ENCODE results near the gene CD36.
"Not testable (repeated sequence)": the region's sequence is repeated elsewhere in the genome, so short reads cannot be mapped to it uniquely, and the experiment has no call there.

CD36 gene

DNA sequence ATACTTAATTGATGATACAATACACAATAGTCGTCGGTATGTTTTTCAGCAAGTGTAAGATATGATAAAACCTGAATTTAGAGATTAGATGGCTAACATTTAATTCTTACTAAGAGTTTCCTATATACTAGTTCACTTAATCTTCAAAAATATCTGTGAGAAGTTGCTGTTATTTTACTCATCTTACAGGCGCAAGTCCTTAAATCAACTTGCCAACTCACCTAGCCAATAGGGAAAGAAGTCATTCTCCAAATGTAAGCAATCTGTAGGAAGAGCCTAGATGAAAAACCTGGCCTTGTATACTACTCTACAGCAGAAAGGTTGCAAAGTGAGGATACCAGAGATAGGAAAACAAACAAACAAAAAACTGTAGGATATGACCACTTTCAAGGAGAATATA is 10.6 kb downstream of the CD36 start:
- DNase-seq (ENCODE audit: extremely low read depth in 1 of 2, low read depth in 1 of 2), result no peak

DNA sequence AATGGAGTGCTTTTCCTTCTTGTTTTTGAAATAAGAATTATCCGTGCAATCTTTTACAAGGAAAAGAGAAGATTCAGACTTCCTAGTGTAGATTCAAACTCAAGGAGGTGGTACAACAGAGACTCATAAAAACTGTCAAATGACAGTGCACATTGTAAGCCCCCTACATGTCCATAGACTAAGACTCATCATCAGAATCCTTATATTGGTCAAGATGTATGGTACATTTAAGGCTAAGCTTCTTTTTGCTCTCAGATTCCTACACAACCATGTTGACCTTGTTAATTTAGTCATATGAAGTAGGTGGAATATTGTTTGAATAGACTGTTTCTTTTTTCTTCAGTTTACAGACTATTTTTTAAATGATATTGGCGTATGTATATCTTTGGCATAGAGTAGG is 11.6 kb downstream of the CD36 start:
- no peak for DNase-seq (ENCODE audit: extremely low read depth in 1 of 2, low read depth in 1 of 2)

DNA sequence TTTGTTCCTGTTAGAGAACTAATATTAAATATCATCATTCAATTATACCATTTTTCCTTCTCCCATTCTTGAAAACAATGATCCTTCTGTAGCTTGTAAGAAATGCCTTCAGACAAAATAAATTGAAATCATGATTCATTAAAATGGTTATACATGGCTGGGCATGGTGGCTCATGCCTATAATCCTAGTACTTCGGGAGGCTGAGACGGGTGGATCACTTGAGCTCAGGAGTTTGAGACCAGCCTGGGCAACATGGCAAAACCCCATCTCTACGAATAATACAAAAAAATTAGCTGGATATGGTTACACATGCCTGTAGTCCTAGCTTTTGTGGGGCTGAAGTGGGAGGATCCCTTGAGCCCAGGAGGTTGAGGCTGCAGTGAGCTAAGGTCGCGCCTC is 13.0 kb downstream of the CD36 start:
- no peak for DNase-seq (ENCODE audit: extremely low read depth in 1 of 2, low read depth in 1 of 2)

DNA sequence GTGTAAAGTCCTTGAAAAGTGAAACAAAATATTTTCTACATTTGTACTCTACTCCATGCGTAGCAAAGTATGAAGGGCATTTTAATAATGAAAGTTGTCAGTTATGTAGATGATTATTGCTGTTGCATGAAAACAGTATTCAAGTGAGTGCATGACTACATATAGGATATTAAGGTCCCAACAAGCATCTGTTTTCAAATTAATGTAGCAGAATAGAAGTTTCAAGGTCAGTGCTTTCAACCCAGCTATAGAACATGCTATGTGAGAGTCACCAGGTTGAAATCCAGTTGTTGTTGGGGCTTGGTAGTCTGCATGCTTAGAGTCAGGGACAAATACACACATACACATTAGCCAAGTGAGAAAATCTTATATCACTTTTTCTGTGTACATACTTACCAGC is 14.8 kb downstream of the CD36 start:
- DNase-seq (ENCODE audit: extremely low read depth in 1 of 2, low read depth in 1 of 2), result no peak

DNA sequence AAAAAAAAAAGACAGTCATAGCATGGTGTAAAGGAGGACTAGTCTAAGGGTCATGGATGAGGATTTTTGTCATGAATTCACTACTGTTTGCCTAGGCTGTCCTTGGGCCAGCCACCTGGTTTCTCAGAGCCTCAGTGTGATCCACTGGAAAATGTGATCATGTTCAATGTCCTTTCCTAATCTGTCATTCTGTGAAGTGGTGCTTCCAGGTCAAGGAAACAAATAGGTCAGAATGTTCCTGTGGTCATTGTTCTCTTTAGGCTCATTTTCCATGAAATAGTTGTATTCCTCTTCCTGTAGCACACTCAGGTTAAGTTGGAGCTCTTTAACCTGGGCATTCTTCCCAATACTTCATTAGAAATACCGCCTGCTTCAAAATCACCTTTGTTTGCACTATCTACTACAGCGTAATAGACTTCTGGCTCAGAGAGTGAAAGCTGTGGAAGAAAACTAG is 16.5 kb downstream of the CD36 start:
- DNase-seq (ENCODE audit: extremely low read depth in 1 of 2, low read depth in 1 of 2), result no peak

DNA sequence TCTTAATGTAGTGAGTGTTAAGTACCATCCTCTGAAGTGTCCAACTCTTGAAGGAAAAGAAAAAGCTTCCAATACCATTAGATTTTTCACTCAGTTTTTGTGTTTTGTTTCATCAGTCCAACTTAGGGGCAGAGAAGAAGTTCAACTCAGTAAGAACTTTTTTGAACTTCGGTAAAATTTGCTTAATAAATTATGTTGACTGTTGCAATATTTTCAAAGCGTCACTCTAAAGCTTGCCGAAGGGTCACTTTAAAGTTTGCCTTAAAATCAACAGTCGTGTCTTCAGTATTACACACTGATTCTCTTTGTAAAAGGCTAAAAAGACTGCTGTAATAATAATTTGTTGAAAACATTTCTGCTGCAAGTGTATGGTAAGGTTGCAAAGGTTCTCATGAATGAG is 17.6 kb downstream of the CD36 start:
- DNase-seq (ENCODE audit: extremely low read depth in 1 of 2, low read depth in 1 of 2), result no peak

DNA sequence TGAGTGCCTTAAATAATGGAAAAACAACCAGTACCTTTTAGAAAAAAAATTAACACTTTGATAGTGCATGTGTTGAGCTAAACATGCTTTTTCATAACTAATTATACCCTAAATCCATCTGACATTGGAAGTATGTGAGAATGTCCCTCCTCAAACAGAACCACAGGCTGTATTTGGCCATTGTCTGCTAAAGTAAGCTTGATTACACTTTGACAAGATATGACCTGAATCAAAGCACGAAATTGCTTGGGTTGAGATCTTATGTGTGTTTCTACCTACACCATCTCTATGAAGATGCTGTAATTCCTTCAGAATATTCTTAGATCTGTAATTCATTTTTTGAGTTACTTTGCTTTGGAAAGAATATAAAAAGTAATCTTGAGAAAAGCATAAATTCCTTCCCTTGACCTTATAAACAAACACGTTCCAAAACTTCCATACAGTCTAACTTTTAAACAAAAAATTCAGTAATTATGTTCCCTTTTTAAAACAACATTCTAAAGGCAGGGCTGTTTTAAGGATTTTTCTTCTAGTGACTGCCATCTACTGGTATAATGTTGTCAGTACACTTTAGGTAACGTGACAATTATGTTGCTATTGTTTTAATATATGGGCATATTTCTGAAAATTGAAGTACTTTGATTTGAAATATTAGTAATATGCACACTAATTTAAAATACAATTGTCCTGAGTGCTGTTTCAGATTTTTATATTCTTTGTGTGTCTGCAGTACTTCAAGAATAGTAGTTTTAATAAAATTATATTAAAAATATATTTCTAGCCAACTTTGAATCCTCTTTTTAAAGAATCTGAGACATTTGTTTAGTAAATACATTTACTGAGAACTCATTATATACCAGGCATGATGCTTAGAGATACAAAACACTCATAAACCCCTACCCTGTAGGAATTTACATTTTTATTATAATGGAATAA is 20.9 kb downstream of the CD36 start:
- DNase-seq (ENCODE audit: extremely low read depth in 1 of 2, low read depth in 1 of 2), result no peak

DNA sequence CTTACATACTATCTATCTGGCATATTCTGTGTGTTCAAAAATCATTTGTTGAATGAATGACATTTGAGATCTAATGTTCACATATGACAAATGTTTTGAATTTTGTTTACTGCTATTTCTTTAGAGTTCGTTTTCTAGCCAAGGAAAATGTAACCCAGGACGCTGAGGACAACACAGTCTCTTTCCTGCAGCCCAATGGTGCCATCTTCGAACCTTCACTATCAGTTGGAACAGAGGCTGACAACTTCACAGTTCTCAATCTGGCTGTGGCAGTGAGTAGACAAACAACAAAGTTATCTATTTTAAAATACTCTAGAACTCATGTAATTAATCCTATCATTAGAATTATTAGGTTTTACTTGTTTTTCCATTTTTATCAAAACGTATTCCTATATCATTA is 22.5 kb downstream of the CD36 start:
- DNase-seq (ENCODE audit: extremely low read depth in 1 of 2, low read depth in 1 of 2), result no peak

DNA sequence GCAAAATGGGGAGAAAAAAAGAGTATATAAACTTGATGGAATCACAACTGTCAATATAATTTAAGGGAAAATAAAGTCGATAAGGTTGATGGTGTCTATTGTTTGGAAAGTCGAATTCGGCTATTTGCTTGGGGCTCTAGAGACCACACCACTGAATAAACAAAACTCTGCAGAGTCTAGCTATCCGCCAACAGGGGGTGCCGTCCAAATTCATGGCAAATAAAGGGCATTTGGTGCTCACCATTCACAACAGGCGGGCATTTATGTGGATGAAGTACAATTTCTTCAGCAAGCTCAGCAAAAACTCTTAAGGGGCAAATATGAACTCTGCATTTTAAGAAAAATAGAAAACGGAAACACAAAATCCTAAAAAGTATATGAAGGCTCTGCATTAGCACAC is 23.3 kb downstream of the CD36 start:
- DNase-seq (ENCODE audit: extremely low read depth in 1 of 2, low read depth in 1 of 2), result no peak

DNA sequence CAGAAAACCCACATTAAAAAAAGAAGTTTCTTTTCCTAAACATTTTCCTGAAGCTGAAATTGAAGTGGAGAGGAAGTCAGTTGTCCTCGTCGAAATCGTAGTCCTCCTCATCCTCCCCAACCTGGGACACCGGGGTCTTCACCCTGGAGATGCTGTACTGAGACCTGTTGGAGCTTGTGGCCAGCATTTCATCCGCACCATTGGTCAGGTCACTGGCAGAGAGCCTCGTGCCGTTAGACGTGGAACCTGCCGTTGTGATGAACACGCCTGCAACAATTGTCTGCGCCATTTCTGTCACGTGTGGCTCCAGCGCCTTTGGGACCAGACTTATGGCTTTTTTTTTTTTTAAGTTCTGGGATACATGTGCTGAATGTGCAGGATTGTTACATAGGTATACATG is 23.8 kb downstream of the CD36 start:
- no peak for DNase-seq (ENCODE audit: extremely low read depth in 1 of 2, low read depth in 1 of 2)

DNA sequence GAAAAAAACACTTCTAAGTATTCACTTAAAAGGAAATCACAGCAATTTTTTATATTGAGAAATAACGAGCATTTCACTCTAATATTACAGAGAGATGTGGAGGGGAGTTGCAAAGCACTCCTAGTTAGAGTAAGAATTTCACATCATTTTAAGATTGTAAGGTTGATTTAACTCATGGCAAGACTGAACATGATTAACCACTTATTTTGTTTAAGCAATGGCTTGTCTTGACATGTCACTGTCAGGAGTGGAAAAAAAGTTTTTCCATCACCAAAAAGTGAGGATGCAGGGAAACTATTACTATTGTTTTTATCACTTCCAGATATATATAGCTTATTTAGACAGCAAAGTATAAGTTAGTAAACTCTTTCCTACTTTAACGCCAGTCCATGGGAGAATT is 27.1 kb downstream of the CD36 start:
- DNase-seq (ENCODE audit: extremely low read depth in 1 of 2, low read depth in 1 of 2), result no peak

DNA sequence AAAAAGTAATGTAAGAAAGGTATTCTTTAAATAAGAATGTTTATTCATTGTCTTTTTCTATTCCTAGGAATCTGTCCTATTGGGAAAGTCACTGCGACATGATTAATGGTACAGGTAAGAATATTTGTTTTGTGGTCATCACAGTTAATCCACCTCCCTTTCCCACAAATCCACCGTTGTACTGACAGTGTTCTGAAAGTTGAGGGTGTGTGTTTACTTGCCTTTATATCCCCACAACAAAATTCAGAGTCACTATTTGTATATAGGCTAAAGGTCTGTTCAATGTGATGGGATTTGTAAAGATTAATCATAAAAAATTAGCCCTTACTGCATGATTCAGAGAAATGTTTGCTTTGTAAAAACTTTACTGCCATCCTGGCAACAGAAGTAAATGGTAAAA is 27.9 kb downstream of the CD36 start:
- DNase-seq (ENCODE audit: extremely low read depth in 1 of 2, low read depth in 1 of 2), result no peak

DNA sequence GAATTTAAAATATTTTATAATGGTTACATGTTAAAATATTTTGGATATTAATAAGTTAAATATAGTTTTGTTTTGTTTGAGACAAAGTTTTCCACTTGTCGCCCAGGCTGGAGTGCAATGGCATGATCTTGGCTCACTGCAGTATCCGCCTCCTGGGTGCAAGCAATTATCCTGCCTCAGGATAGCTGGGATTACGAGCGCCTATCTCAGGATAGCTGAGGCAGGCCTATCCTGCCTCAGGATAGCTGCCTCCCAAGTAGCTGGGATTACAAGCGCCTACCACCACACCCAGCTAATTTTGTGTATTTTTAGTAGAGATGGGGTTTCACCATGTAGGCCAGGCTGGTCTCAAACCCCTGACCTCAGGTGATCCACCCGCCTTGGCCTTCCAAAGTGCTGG is 30.9 kb downstream of the CD36 start:
- DNase-seq (ENCODE audit: extremely low read depth in 1 of 2, low read depth in 1 of 2), result not testable (repeated sequence)

DNA sequence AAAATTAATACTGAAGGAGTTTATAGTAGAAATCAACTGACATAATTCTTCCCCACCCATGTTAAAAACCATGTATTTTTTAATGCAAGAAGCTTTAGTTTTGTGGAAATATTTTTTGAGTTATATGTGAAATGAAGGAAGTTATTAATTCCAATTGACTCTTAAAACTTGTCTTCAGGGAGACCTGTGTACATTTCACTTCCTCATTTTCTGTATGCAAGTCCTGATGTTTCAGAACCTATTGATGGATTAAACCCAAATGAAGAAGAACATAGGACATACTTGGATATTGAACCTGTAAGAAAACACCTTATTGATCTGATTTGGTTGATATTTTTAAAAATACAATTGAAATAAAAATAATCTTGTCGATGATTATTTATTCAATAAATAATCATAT is 33.3 kb downstream of the CD36 start:
- DNase-seq (ENCODE audit: extremely low read depth in 1 of 2, low read depth in 1 of 2), result no peak

DNA sequence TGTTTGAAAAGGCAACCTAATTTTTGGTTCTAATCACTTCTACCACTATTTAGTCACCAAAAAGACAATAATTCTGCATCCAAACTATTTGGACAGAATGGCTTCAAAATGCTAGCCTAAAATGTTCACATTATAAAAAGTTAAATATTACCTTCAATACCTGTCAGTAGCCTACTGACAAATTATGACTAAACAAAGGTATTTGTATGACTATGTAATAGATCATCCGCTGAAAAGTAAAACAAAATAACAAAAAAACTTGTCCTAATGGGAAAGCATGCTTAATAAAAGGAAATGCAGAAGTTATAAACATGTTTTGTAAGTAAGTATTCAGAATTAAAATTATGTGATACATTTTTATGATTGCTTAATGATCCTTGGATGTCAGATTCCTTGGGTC is 36.6 kb downstream of the CD36 start:
- no peak for DNase-seq (ENCODE audit: extremely low read depth in 1 of 2, low read depth in 1 of 2)

DNA sequence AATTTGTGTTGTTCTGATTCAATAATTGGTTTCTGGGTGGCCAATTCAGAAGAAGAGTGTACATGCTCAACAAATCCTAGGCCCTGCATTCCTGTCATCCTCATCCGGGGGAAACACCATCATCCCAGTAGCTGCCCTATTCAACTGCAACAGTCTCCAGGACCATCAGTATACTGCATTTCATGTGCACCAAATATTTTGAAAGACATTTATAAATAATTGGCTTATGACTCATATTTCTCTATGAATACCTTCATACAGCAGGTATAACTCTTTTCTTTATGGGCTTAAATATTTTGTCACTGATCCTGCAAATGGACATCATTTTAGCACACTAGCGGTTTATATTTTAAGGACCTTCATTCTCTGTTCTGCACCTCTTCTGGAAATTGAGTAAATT is 38.0 kb downstream of the CD36 start:
- no peak for DNase-seq (ENCODE audit: extremely low read depth in 1 of 2, low read depth in 1 of 2)

DNA sequence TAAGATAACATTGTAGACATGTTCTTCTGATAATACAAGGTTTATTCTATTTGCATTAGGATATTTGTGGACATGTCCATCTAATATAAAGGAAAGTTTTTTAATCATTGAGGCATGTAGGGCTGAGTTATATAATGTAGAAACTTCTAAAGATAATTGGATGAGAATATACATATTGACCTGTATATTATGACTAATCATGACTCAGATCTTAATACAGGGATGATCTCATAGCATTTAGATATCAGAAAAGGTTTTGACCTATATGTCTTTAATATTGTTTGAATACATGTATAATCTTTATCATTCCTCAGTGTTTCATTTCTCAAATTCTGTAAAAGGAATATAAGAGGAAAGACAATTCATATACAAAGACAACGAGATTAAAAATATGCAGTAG is 39.2 kb downstream of the CD36 start:
- no peak for DNase-seq (ENCODE audit: extremely low read depth in 1 of 2, low read depth in 1 of 2)

DNA sequence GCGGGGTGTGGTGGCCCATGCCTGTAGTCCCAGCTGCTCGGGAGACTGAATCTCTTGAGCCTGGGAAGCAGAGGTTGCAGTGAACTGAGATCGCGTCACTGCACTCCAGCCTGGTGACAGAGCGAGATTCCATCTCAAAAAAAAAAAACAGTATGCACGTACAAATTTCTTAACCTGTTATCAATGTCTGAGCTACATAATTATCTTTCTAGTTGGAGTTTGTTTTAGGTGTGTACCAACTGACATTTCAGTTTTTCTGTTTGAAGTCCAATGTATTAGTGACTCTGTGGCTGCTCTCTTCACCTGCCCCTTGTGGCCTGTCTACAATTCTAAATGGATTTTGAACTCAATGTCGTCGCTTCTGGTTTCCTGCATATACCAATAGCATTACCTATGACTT is 40.3 kb downstream of the CD36 start:
- DNase-seq (ENCODE audit: extremely low read depth in 1 of 2, low read depth in 1 of 2), result no peak

DNA sequence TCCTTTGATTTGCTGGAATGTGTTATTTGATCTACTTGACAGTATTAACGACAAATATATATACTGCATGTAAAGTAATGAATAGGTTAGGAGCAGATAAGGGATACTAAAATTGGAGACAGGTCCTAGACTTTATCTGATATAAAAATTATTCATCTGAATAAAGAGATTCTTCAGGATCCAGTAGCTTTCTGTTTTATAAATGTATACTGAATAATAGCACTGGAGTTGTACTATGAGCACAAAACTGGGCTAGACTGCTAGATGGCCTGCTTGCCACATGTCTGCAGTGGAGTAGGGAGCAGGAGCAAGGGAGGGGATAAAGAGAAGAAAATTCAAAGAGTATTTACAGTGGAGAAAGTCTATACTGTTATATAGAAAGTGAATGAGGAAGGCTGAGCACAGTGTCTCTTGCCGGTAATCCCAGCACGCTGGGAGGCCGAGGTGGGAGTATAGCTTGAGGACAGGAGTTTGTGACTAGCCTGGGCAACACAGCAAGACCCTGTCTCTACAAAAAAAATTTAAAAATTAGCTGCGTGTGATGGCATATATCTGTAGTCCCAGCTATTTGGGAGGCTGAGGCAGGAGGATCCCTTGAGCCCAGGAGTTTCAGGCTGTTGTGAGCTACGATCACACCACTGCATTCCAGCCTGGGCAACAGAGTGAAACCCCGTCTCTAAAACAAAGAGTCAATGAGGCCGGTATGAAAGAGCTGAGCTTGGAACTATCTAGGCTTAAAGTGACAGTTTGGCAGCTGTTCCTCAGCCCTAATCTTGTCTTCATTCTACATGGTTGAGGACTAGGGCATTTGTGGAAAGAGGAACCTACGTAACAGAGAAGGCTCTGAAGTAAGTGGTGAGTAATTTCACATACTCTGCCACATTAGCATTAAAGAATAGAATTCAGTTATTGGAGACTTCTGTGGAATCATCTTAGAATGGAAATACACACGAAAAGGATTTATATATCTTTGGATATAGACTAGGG is 41.8 kb downstream of the CD36 start:
- no peak for DNase-seq (ENCODE audit: extremely low read depth in 1 of 2, low read depth in 1 of 2)

DNA sequence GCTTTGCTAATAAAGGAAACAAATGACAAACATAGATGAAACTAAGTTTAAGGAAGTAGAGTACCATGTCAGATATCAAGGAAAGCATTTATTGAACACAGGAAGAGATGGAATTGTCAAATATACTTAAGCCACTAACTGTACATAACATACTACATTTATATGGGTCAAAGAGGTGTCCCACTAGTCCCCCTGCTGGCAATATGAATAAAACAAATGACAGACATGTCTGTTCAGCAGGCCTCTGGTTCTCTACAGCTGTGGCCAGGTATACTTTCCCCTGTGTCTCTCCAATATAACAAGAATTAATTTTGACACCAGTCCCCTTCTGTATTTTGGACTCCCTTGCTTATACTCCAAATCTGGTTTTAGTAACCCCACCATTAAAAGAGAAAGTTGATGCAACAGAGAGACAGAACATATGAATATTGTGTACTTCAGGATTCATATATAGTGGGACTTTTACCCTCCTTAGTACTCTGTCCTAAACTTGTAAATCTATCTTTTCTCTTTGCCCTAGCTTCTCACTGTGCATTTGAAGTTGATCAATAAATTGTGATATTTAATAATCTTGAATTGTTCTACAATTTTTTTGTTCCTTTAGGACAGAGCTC is 42.9 kb downstream of the CD36 start:
- DNase-seq (ENCODE audit: extremely low read depth in 1 of 2, low read depth in 1 of 2), result no peak

DNA sequence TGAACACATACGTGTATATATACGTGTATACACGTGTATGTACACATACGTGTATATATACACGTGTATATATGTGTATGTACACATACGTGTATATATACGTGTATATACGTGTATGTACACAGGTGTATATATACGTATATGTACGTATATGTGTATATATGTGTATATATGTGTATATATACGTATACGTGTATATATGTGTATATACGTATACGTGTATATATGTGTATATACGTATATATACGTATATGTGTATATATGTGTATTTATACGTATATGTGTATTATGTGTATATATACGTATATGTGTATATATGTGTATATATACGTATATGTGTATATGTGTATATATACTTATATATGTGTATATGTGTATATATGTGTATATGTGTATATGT is 44.3 kb downstream of the CD36 start:
- no peak for DNase-seq (ENCODE audit: extremely low read depth in 1 of 2, low read depth in 1 of 2)

All from stimulated activated CD8-positive, alpha-beta memory T cell treated with anti-CD3 and anti-CD28 coated beads, Interleukin-7, amount 100 ng/mL, for 48 hours (primary cell).